Activated naive CD4-positive, alpha-beta T cell treated with anti-CD3 and anti-CD28 coated beads, Interleukin-2, amount 50 U/mL, for 24 hours (primary cell): ENCODE data around the gene TRAPPC3.
A peak's percentile ranks its signal among the peaks of the same experiment; 100 is the strongest.
"Not testable (repeated sequence)": the region's sequence is repeated elsewhere in the genome, so short reads cannot be mapped to it uniquely, and the experiment has no call there.

Experiments used
- H3K27ac Mint-ChIP-seq: one replicate; pipeline ENCODE4 v1.8.0; 2021; ENCODE audit warnings: mild to moderate bottlenecking, mixed read lengths
- H3K27me3 Mint-ChIP-seq: one replicate; pipeline ENCODE4 v1.8.0; 2021; ENCODE audit warnings: mixed read lengths
- H3K36me3 Mint-ChIP-seq: one replicate; pipeline ENCODE4 v1.8.0; 2021; ENCODE audit warnings: mixed read lengths
- H3K4me1 Mint-ChIP-seq: one replicate; pipeline ENCODE4 v1.8.0; 2021; ENCODE audit warnings: mixed read lengths
- H3K4me3 Mint-ChIP-seq: one replicate; pipeline ENCODE4 v1.8.0; 2021; ENCODE audit warnings: mild to moderate bottlenecking, mixed read lengths
- H3K9me3 Mint-ChIP-seq: one replicate; pipeline ENCODE4 v1.8.0; 2021; ENCODE audit warnings: mixed read lengths

TRAPPC3 gene

GRCh38 chr1:36149237-36149972, at the start of gene TRAPPC3:
TRAPPC3 (minus strand) TSS chr1:36149486; CDS start chr1:36149378, 108 bp downstream.
- Mint-ChIP-seq H3K4me3 (peak within 1 kb of the TSS; percentile 100), H3K27me3 (no peaks in the 10 kb centered on the region), H3K9me3 (no peaks in the 10 kb centered on the region), H3K36me3 (no peaks in the 10 kb centered on the region), H3K4me1 (peaks cover 65% of the 10 kb centered on the region), H3K27ac (peak within 1 kb of the TSS; percentile 92)

GRCh38 chr1:36198641-36199040, 49.4 kb upstream of the TRAPPC3 start:
- Mint-ChIP-seq H3K4me3 (no peak overlapping the region), H3K27me3 (no peaks in the 10 kb centered on the region), H3K4me1 (no peaks in the 10 kb centered on the region), H3K27ac (no peak overlapping the region), H3K36me3 (no peaks in the 10 kb centered on the region), H3K9me3 (no peaks in the 10 kb centered on the region)

GRCh38 chr1:36196805-36197204, 47.5 kb upstream of the TRAPPC3 start:
- H3K9me3 Mint-ChIP-seq, H3K4me1 Mint-ChIP-seq, H3K36me3 Mint-ChIP-seq, H3K27ac Mint-ChIP-seq, H3K4me3 Mint-ChIP-seq, H3K27me3 Mint-ChIP-seq: not testable (repeated sequence)

GRCh38 chr1:36187800-36188593, 38.7 kb upstream of the TRAPPC3 start:
- H3K27ac Mint-ChIP-seq, result peak overlapping the region; percentile 53
- no peaks in the 10 kb centered on the region for H3K27me3 Mint-ChIP-seq
- no peaks in the 10 kb centered on the region for H3K9me3 Mint-ChIP-seq
- H3K36me3 Mint-ChIP-seq, result no peaks in the 10 kb centered on the region
- H3K4me3 Mint-ChIP-seq, result no peak overlapping the region
- H3K4me1 Mint-ChIP-seq, result peaks cover 10% of the 10 kb centered on the region

GRCh38 chr1:36183309-36183856, 34.1 kb upstream of the TRAPPC3 start:
- Mint-ChIP-seq H3K36me3 (peaks cover 9% of the 10 kb centered on the region), H3K27me3 (no peaks in the 10 kb centered on the region), H3K4me3 (no peak overlapping the region), H3K4me1 (peaks cover 10% of the 10 kb centered on the region), H3K27ac (peak overlapping the region; percentile 56), H3K9me3 (no peaks in the 10 kb centered on the region)

- H3K27me3 Mint-ChIP-seq, result no peaks in the 10 kb centered on the region
- H3K4me3 Mint-ChIP-seq, result no peak overlapping the region
- H3K36me3 Mint-ChIP-seq, result peaks cover 9% of the 10 kb centered on the region
- peak overlapping the region; percentile 90 for H3K27ac Mint-ChIP-seq
- peaks cover 5% of the 10 kb centered on the region for H3K4me1 Mint-ChIP-seq
- H3K9me3 Mint-ChIP-seq, result no peaks in the 10 kb centered on the region
These were observed 33.4 kb upstream of the TRAPPC3 start for GRCh38 chr1:36182734-36183133.

GRCh38 chr1:36179220-36179600, 29.9 kb upstream of the TRAPPC3 start:
- Mint-ChIP-seq H3K4me3 (no peak overlapping the region), H3K27ac (no peak overlapping the region), H3K9me3 (no peaks in the 10 kb centered on the region), H3K4me1 (peaks cover 2% of the 10 kb centered on the region), H3K36me3 (peaks cover 9% of the 10 kb centered on the region), H3K27me3 (no peaks in the 10 kb centered on the region)

- no peak overlapping the region for H3K4me3 Mint-ChIP-seq
- peaks cover 9% of the 10 kb centered on the region for H3K36me3 Mint-ChIP-seq
- H3K4me1 Mint-ChIP-seq, result peaks cover 7% of the 10 kb centered on the region
- H3K27ac Mint-ChIP-seq, result no peak overlapping the region
- H3K27me3 Mint-ChIP-seq, result no peaks in the 10 kb centered on the region
- no peaks in the 10 kb centered on the region for H3K9me3 Mint-ChIP-seq
These were observed 29.4 kb upstream of the TRAPPC3 start for GRCh38 chr1:36178471-36179219.

GRCh38 chr1:36177589-36178431, 28.5 kb upstream of the TRAPPC3 start:
- Mint-ChIP-seq H3K27ac (no peak overlapping the region), H3K27me3 (no peaks in the 10 kb centered on the region), H3K4me3 (no peak overlapping the region), H3K4me1 (peaks cover 7% of the 10 kb centered on the region), H3K36me3 (peaks cover 9% of the 10 kb centered on the region), H3K9me3 (no peaks in the 10 kb centered on the region)

GRCh38 chr1:36176106-36176949, 27.0 kb upstream of the TRAPPC3 start:
- Mint-ChIP-seq H3K27me3 (no peaks in the 10 kb centered on the region), H3K36me3 (peaks cover 9% of the 10 kb centered on the region), H3K4me1 (peaks cover 7% of the 10 kb centered on the region), H3K4me3 (no peak overlapping the region), H3K9me3 (no peaks in the 10 kb centered on the region), H3K27ac (no peak overlapping the region)

GRCh38 chr1:36175137-36176095, 26.1 kb upstream of the TRAPPC3 start:
- Mint-ChIP-seq H3K4me1 (peaks cover 10% of the 10 kb centered on the region), H3K27ac (peak overlapping the region; percentile 12), H3K36me3 (peaks cover 5% of the 10 kb centered on the region), H3K4me3 (no peak overlapping the region), H3K9me3 (no peaks in the 10 kb centered on the region), H3K27me3 (no peaks in the 10 kb centered on the region)

- H3K27me3 Mint-ChIP-seq, result no peaks in the 10 kb centered on the region
- peaks cover 1% of the 10 kb centered on the region for H3K36me3 Mint-ChIP-seq
- peaks cover 16% of the 10 kb centered on the region for H3K4me1 Mint-ChIP-seq
- H3K27ac Mint-ChIP-seq, result no peak overlapping the region
- no peaks in the 10 kb centered on the region for H3K9me3 Mint-ChIP-seq
- no peak overlapping the region for H3K4me3 Mint-ChIP-seq
These were observed 25.4 kb upstream of the TRAPPC3 start for GRCh38 chr1:36174713-36175112.

- Mint-ChIP-seq H3K36me3 (no peaks in the 10 kb centered on the region), H3K27ac (no peak overlapping the region), H3K4me1 (peaks cover 25% of the 10 kb centered on the region), H3K27me3 (no peaks in the 10 kb centered on the region), H3K4me3 (no peak overlapping the region), H3K9me3 (no peaks in the 10 kb centered on the region)
These were observed 23.7 kb upstream of the TRAPPC3 start for GRCh38 chr1:36172983-36173382.
